Measurements from ENCODE around the gene CCS. TPM values are rescaled to one million over a fixed set of nuclear protein-coding genes. Genes with fewer than 3 reads are reported as not detected.

CCS gene
- total RNA-seq, 6 experiments from 2014 or later: 22.6 to 54.2 (median 34.3) TPM

GRCh38 chr11:66559866-66560676 is 32.9 kb upstream of the CCS start:
- Histone ChIP-seq H3K4me1 (peaks cover 0 to 4% (median 0%) of the 10 kb centered on the region in 4 donors), H3K27ac (no peak overlapping the region), H3K27me3 (no peaks in the 10 kb centered on the region), H3K4me3 (no peak overlapping the region), H3K36me3 (no peaks in the 10 kb centered on the region), H3K9me3 (no peaks in the 10 kb centered on the region)
- WGBS (ENCODE audit: insufficient coverage, low coverage, low lambda C conversion rate, missing lambda C conversion rate): 68% methylated on average over 9 of the region's 27 CpGs
- no peak for TF ChIP-seq CTCF (IDR thresholded peaks at IDR 0.05)
- TF ChIP-seq POLR2A (IDR thresholded peaks at IDR 0.05): no peak
- intact Hi-C loops (cut with DNase I): no loop called here
- DNase-seq (no peak), ATAC-seq (no peak)

GRCh38 chr11:66561178-66561974 is 31.6 kb upstream of the CCS start:
- Histone ChIP-seq H3K9me3 (no peaks in the 10 kb centered on the region), H3K4me1 (peaks cover 0 to 4% (median 0%) of the 10 kb centered on the region in 4 donors), H3K36me3 (no peaks in the 10 kb centered on the region), H3K4me3 (no peak overlapping the region), H3K27me3 (no peaks in the 10 kb centered on the region), H3K27ac (no peak overlapping the region)
- DNase-seq (no peak), ATAC-seq (no peak)
- TF ChIP-seq CTCF (IDR thresholded peaks at IDR 0.05) (no peak), POLR2A (IDR thresholded peaks at IDR 0.05) (no peak)
- intact Hi-C loops (cut with DNase I): no loop called here
- WGBS (ENCODE audit: insufficient coverage, low coverage, low lambda C conversion rate, missing lambda C conversion rate): no CpG with 5 or more reads among the region's 14 CpGs

- ATAC-seq: no peak
- no peaks in the 10 kb centered on the region for H3K27me3 ChIP-seq
- no CpG with 5 or more reads among the region's 9 CpGs for WGBS (ENCODE audit: insufficient coverage, low coverage, low lambda C conversion rate, missing lambda C conversion rate)
- intact Hi-C loops (cut with DNase I): no loop called here
- H3K9me3 ChIP-seq: no peaks in the 10 kb centered on the region
- H3K27ac ChIP-seq: no peak overlapping the region
- H3K36me3 ChIP-seq: no peaks in the 10 kb centered on the region
- no peak overlapping the region for H3K4me3 ChIP-seq
- no peak for DNase-seq
- TF ChIP-seq POLR2A (IDR thresholded peaks at IDR 0.05): no peak
- peaks cover 0 to 4% (median 0%) of the 10 kb centered on the region in 4 donors for H3K4me1 ChIP-seq
Measured at GRCh38 chr11:66561975-66562248, 31.1 kb upstream of the CCS start.

GRCh38 chr11:66562275-66562674 is 30.7 kb upstream of the CCS start:
- DNase-seq (no peak), ATAC-seq (no peak)
- TF ChIP-seq POLR2A (IDR thresholded peaks at IDR 0.05): no peak
- no peak for TF ChIP-seq CTCF (IDR thresholded peaks at IDR 0.05)
- WGBS (ENCODE audit: insufficient coverage, low coverage, low lambda C conversion rate, missing lambda C conversion rate): 100% methylated on average over 1 of the region's 2 CpGs
- no peak overlapping the region for H3K27ac ChIP-seq
- H3K27me3 ChIP-seq: no peaks in the 10 kb centered on the region
- H3K9me3 ChIP-seq: no peaks in the 10 kb centered on the region
- H3K4me3 ChIP-seq: no peak overlapping the region
- no peaks in the 10 kb centered on the region for H3K36me3 ChIP-seq
- intact Hi-C loops (cut with DNase I): no loop called here
- peaks cover 0 to 4% (median 0%) of the 10 kb centered on the region in 4 donors for H3K4me1 ChIP-seq

All from right lobe of liver (tissue), 6 donors.